ENCODE results near the gene RSKR.
A peak's percentile ranks its signal among the peaks of the same experiment; 100 is the strongest.
"Not testable (repeated sequence)": the region's sequence is repeated elsewhere in the genome, so short reads cannot be mapped to it uniquely, and the experiment has no call there.

RSKR gene

DNA sequence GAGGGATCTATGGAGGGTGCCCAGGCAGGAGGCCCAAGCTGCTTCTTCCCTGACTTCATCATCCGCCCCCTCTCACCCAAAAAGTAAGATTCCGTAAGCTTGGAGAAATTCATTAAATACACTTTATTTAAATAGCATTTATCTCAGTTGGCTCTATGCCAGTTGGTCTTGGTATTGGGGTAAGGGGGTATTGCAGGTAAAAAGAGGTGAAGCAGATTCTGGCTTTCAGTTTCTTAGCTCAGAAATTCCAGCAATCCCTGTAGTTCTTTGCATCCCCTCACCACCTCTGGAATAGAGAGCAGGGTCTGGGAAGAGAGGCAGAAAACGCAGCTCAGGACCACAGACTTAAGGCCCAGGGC, 36.5 kb downstream of the RSKR start:
- no peak for DNase-seq (ENCODE audit: low read depth in 2 of 2)

DNA sequence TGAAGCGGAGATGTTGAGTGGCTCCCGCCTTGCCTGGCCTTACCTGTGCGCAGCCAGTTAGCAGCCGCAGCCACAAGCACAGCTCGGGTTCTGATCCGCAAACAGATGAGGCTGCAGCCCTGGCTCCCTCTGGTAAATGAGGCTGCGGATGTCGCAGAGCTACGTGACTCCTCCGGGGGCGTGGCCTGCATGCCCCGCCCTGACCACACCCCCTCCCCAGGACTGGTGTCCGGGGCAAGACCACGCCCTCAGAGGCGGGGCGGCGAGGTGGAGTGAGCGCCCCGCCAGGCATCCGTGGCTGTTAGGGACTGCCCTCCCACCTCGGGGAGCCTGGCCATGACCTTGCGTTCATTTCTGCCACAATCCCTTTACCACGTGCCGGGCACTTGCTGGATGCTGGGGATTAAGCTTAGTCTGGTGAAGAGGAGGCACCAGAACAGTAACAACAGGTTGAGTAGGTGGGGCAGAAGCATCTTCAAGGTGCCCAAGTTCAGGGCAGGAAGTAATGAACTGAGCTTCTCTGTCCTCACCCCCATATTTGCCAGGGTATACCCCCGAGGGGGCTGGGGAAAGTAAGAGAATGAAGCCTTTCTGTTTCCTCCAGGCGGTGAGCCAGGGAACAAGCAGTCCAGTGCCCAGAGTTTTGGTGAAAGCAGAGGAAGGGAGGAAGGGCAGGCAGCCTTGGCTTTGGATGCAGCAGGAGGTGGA, 37.1 kb downstream of the RSKR start, which contains the start of gene ALDOC:
ALDOC (minus strand) TSS at position 138 of the 708 bp plus-strand sequence. CDS start 1,363 bp downstream, outside the sequence.
- peak; percentile 78 for DNase-seq (ENCODE audit: low read depth in 2 of 2)

GRCh38 chr17:28576016-28576415, 38.0 kb downstream of the RSKR start:
- DNase-seq (ENCODE audit: low read depth in 2 of 2) = not testable (repeated sequence)

- no peak for DNase-seq (ENCODE audit: low read depth in 2 of 2)
These were observed 38.7 kb downstream of the RSKR start for GRCh38 chr17:28575126-28575795.

DNA sequence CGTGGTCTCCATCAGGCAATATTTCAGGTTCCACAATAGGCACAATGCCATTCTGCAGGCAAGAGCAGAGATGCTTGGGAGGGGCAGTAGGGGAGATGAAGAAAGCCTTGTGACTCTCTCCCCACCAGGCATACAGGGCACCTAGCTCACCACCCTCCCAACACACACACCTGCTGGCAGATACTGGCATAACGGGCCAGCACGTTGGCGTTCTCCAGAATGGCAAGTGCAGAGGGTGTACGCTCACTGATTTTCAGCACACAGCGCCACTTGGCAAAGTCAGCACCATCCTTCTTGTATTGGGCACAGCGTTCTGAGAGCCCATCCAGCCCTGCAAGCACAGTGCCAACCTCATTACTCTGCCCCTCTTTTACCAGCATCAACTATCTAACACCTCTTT, 39.5 kb downstream of the RSKR start:
- DNase-seq (ENCODE audit: low read depth in 2 of 2) = no peak

DNA sequence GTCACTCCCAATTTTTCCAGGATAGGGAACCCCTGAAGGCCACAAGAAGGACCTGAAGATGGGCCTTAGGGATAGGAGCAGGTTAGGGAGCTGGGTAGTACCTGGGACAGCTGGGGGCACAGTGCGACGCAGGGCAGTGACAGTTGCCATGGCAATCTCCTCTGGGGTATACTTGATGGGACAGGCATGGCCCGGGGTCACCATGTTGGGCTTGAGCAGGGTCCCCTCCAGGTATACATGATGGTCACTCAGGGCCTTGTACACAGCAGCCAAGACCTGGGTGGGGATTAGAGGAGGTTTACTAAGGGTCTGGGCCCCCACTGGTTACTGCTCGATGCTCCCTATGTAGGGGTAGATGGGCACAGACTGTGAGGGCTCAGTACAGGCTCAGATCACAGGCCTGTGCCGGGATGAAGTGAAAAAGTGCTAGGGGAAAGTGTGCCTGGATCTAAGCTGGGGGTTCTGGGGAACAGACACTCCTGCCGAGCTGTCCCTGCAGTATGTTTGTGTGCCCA, 40.0 kb downstream of the RSKR start:
- no peak for DNase-seq (ENCODE audit: low read depth in 2 of 2)

GRCh38 chr17:28573521-28573920, 40.5 kb downstream of the RSKR start:
- no peak for DNase-seq (ENCODE audit: low read depth in 2 of 2)

- DNase-seq (ENCODE audit: low read depth in 2 of 2) = no peak
These were observed 41.0 kb downstream of the RSKR start for GRCh38 chr17:28573040-28573380.

GRCh38 chr17:28572259-28573039, 41.5 kb downstream of the RSKR start:
- DNase-seq (ENCODE audit: low read depth in 2 of 2) = no peak

DNA sequence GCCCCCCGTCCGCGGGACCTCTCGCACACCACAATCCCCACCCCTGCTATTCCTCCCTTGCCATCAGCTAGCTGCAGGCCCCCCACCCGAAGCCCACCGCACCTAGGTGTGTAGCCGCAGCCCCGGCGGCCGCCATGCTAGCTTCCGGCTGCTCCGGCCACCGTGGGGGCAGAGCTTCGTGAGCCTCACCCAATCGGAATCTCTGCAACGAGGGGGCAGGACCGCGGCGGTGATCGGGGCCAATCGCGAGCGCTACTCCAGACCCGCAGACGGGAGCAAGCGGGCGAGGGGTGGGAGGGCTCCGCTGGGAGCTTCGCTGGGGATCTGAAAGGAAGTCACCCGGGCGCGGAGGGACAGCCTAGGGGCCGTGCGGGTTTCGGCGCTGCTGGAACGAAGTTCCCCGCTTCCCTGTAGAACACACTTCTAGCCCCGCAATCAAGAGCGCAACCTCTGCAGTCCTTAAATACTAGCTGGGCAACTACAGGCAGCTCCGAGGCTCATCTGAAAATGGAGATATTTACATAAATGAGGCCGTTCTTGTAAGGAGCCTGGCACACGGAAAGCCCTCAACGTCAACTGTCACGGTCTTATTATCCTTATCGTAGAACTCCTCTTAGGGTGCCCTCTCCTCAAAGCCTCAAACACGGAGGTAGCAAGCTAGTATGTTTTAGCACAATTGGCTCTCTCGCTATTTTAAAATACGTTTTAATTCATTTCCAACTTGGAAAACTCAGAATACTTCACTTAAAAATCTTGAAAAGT, 42.4 kb downstream of the RSKR start, which contains the start of gene PIGS:
PIGS (minus strand) TSS at position 164 of the 762 bp plus-strand sequence; CDS start at position 136, 28 bp downstream.
- peak; percentile 64 to 71 for DNase-seq (ENCODE audit: low read depth in 2 of 2)

DNA sequence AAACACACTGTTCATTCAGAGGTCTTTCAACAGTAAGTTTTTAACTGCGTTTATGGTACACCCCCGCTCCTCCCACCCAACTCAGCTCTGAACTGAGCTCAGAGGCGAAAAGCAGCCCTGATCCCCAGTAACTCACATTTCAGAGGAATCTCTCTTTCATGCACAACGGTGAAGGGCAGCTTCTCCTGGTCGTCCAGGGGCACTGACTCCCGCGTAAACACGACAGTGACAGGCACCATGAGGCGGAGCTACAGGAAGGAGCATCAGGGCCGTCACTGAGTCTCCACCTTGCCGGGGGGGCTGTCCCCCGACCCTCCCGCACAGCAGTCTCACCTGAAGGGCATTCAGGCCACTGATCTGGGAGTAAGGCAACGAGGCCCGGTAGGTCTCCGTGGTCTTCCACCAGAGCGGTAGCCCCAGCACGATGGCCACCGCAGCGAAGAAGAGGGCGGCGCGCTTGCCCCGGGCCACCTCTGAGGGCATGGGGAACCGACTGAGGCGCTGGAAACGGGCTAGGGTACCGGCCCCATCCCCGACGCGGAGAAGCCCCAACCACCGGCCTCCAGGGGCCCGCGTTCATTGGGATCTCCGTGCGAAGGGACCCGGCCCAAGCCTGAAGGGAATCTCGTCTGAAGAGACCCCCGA, 43.1 kb downstream of the RSKR start:
- no peak for DNase-seq (ENCODE audit: low read depth in 2 of 2)

GRCh38 chr17:28569446-28569845, 44.5 kb downstream of the RSKR start:
- no peak for DNase-seq (ENCODE audit: low read depth in 2 of 2)

GRCh38 chr17:28567604-28568003, 46.4 kb downstream of the RSKR start:
- DNase-seq (ENCODE audit: low read depth in 2 of 2) = no peak

GRCh38 chr17:28563475-28563874, 50.5 kb downstream of the RSKR start:
- peak; percentile 26 to 29 for DNase-seq (ENCODE audit: low read depth in 2 of 2)
